T-helper 17 cell (primary cell): ENCODE results near the gene ATP11B. TPM values are rescaled to one million over a fixed set of nuclear protein-coding genes. Genes with fewer than 3 reads are reported as not detected.

Experiments
- ATAC-seq: fragments of 150-1000 bp; cut with Tn5 transposase; 2 replicates; pipeline ENCODE4 v1.10.0; 2021; ENCODE audit warnings: mild to moderate bottlenecking, moderate library complexity
- DNase-seq, 3 donors: peaks; one replicate each; pipeline versions ENCODE4 v3.0.0 to v3.0.0-alpha.2; 2020 to 2021
- H3K9me3 ChIP-seq: one replicate; pipeline ENCODE4 v1.7.0; 2013; ENCODE audit warnings: low read length, mild to moderate bottlenecking; ENCODE audit not compliant: control insufficient read depth, poor library complexity, severe bottlenecking
- H3K27ac Mint-ChIP-seq: one replicate; pipeline ENCODE4 v1.8.0; 2022; ENCODE audit warnings: mild to moderate bottlenecking, moderate library complexity, mixed read lengths
- H3K27me3 Mint-ChIP-seq: one replicate; pipeline ENCODE4 v1.8.0; 2022; ENCODE audit warnings: mixed read lengths
- H3K36me3 Mint-ChIP-seq: one replicate; pipeline ENCODE4 v1.8.0; 2022; ENCODE audit warnings: low read depth, mixed read lengths
- H3K4me1 Mint-ChIP-seq: one replicate; pipeline ENCODE4 v1.8.0; 2022; ENCODE audit warnings: mild to moderate bottlenecking, mixed read lengths
- H3K4me3 Mint-ChIP-seq: one replicate; pipeline ENCODE4 v1.8.0; 2022; ENCODE audit warnings: mild to moderate bottlenecking, moderate library complexity, mixed read lengths
- total RNA-seq, 4 donors: library from RNA in 2 of 4; stranded (reverse) in 2 of 4; gene quantifications; one replicate each; pipeline ENCODE4 v1.2.3 and lab custom pipeline; 2022 to 2026

ATP11B gene
- total RNA-seq, 2 donors from 2014 or later, result 121 to 145 TPM

DNA sequence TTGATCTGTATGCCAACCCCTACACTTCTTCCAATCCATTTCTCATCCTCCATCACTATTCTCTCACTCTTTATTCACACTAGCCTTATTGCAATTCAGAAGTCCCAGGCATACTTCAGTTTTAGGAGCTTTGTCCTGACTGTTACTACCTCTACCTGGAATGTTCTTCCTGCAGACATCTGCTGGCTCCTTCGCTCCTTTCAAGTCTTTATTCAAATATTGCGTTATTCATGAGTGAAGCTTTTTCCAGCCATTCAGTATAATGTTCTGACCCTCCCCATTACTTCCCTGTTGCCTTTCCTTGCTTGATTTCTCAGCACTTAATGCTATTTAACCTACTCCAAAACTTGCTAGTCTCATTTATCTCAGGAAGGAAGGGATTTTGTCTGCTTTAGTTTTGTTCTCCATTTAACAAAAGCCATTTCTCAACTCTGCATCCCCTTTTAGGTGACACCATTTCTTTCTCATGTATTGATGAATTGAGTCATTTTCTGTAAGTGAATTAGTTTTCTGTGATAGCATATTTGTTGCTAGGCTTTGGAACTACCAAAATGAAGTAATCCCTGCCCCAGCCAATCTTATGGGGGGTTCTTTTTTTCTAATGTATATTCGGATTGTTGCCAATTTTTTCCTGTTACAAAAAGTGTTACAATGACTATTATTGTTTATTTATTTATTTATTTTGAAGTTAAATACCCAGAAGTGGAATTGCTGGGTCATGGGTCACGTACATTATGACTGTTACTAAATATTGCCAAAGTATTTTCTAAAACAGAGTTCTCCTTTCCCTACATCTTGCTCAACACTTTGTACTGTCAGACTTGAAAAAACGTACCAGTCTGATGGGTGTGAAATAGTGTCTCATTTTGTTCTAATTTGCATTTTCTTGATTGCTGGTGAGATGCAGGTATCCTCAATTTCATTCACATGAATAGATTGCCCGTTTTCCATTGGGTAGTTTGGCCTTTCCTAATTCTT is 9.4 kb downstream of the ATP11B start:
- ATAC-seq, result no peak
- no peak for DNase-seq
- peak overlapping the region; percentile 81 for H3K4me3 Mint-ChIP-seq
- H3K36me3 Mint-ChIP-seq, result peaks cover 4% of the 10 kb centered on the region
- peak overlapping the region; percentile 21 for H3K27ac Mint-ChIP-seq
- peaks cover 48% of the 10 kb centered on the region for H3K4me1 Mint-ChIP-seq
- H3K9me3 ChIP-seq, result no peaks in the 10 kb centered on the region
- no peaks in the 10 kb centered on the region for H3K27me3 Mint-ChIP-seq

GRCh38 chr3:182803596-182803995 is 10.3 kb downstream of the ATP11B start:
- Mint-ChIP-seq H3K36me3 (peaks cover 4% of the 10 kb centered on the region), H3K27me3 (no peaks in the 10 kb centered on the region), H3K4me3 (no peak overlapping the region), H3K27ac (no peak overlapping the region), H3K4me1 (peaks cover 48% of the 10 kb centered on the region)
- H3K9me3 ChIP-seq, result no peaks in the 10 kb centered on the region
- no peak for ATAC-seq
- DNase-seq, result no peak

DNA sequence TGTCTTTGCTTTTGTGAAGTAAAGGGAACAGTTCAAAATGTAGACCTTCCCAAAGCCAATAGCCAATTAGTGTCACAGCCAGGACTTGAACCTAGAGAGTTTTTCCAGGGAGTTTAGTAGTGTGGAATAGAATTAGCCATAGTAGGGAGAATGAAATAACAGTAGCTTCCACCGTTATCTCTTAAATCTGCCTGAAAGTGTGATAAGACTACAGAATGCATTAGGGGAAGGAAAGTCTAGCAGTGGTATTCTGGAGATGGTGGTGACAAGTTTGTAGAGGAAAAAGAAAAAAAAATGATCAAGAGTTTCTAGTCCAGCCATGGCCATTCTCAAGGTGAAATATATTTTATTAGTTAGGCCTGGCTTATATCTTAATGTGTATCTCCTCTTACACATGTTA is 13.8 kb downstream of the ATP11B start:
- DNase-seq (no peak), ATAC-seq (no peak)
- Mint-ChIP-seq H3K4me3 (peak overlapping the region; percentile 43), H3K27me3 (no peaks in the 10 kb centered on the region), H3K27ac (no peak overlapping the region), H3K4me1 (peaks cover 57% of the 10 kb centered on the region), H3K36me3 (peaks cover 4% of the 10 kb centered on the region)
- H3K9me3 ChIP-seq, result no peaks in the 10 kb centered on the region

- no peaks in the 10 kb centered on the region for H3K9me3 ChIP-seq
- no peaks in the 10 kb centered on the region for H3K27me3 Mint-ChIP-seq
- ATAC-seq (no peak), DNase-seq (no peak)
- no peak overlapping the region for H3K4me3 Mint-ChIP-seq
- no peak overlapping the region for H3K27ac Mint-ChIP-seq
- H3K4me1 Mint-ChIP-seq, result peaks cover 51% of the 10 kb centered on the region
- H3K36me3 Mint-ChIP-seq, result no peaks in the 10 kb centered on the region
Measured at GRCh38 chr3:182808041-182808770, 14.9 kb downstream of the ATP11B start.

DNA sequence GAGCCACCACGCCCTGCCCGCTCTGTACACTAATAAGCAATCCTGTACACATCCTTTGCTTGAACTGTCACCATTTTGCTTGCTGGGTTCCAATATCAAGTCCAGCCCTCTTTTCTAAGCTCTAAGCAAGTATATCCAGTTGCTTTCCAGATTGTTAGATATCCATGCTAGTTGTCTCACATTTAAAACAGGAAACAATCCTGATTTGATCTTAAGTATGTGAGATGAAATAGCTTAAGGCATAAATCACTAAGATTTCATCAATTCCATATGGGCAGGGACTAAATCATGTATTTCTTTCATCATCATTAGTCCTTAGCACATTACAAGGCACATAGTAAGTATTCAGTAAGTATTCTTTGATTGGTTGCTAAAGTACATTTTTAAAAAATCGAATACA is 16.2 kb downstream of the ATP11B start:
- ATAC-seq, result no peak
- Mint-ChIP-seq H3K36me3 (no peaks in the 10 kb centered on the region), H3K27ac (no peak overlapping the region), H3K4me3 (peak overlapping the region; percentile 65), H3K4me1 (peaks cover 46% of the 10 kb centered on the region), H3K27me3 (no peaks in the 10 kb centered on the region)
- no peak for DNase-seq
- no peaks in the 10 kb centered on the region for H3K9me3 ChIP-seq

DNA sequence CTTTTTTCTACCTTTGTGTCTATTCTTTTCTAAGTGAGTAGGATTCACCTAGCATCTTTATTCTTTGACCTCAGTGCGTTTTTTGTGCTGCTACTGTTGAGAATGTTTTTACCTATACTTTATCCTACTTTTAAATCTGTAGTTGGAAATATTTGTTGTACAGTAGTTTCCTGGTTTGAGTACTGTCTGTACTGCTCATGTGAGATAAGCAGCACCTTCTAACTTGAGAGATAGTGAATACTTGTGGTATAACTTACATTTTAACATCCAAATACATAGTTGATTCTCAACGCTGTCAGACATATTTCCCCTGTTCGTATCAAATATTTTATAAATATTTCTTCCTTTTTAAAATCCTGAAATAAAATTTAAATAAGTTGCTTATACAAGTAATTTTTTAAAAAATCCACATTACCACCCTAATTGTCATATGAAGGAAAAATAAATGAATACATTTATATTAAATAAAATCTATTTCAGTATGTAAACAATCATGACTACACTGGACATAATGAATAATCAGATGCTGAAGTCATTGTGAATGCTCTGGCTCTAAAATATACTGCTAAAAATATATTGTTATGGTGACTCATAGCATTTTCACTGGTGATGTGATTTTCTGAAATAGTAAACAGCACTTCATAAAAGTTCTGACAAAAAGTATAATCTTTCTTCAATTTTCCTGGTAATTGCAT is 17.4 kb downstream of the ATP11B start:
- H3K4me1 Mint-ChIP-seq, result peaks cover 39% of the 10 kb centered on the region
- no peaks in the 10 kb centered on the region for H3K27me3 Mint-ChIP-seq
- ATAC-seq (no peak), DNase-seq (no peak)
- H3K4me3 Mint-ChIP-seq, result peak overlapping the region; percentile 39
- H3K9me3 ChIP-seq, result no peaks in the 10 kb centered on the region
- no peaks in the 10 kb centered on the region for H3K36me3 Mint-ChIP-seq
- no peak overlapping the region for H3K27ac Mint-ChIP-seq

DNA sequence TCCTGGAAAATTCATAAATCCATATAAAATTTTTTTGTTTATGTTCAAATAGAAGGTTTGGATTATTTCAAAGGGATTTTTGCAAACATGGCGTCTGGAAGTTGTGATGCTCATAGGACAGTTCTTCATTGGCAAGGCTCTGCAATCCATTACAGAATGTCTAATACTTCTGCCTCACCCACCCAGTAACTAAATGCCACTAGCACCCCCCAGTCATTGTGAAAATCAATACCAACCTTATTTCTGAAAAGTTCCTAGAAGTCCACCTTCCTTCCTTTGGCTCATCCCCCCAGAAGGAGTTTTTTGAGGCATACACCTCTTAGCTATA is 17.9 kb downstream of the ATP11B start:
- no peak overlapping the region for H3K4me3 Mint-ChIP-seq
- H3K4me1 Mint-ChIP-seq, result peaks cover 42% of the 10 kb centered on the region
- no peak for ATAC-seq
- H3K36me3 Mint-ChIP-seq, result no peaks in the 10 kb centered on the region
- no peaks in the 10 kb centered on the region for H3K27me3 Mint-ChIP-seq
- DNase-seq, result no peak
- H3K27ac Mint-ChIP-seq, result no peak overlapping the region
- no peaks in the 10 kb centered on the region for H3K9me3 ChIP-seq

DNA sequence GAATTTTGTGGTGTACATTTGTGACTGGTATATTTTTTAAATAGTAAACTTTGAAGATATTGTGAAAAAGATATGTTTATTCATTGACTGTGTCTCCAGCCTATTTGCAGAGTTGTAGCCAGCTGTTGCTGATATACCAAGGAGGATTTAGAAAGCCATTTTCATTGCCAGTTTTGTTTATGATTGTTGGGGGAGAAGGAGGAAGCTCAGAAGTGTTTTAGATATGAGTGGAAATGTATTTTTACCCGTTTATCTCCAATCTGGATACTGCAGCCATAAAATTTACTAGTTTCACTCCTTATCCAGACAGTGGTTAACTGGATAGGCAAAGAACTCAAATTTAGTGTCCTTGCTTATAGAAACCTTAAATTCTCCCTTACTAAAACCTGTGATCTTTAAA is 18.8 kb downstream of the ATP11B start:
- H3K27ac Mint-ChIP-seq, result peak overlapping the region; percentile 82
- no peak overlapping the region for H3K4me3 Mint-ChIP-seq
- DNase-seq (no peak), ATAC-seq (no peak)
- H3K27me3 Mint-ChIP-seq, result no peaks in the 10 kb centered on the region
- H3K36me3 Mint-ChIP-seq, result no peaks in the 10 kb centered on the region
- no peaks in the 10 kb centered on the region for H3K9me3 ChIP-seq
- peaks cover 36% of the 10 kb centered on the region for H3K4me1 Mint-ChIP-seq

- Mint-ChIP-seq H3K4me1 (peaks cover 30% of the 10 kb centered on the region), H3K27me3 (no peaks in the 10 kb centered on the region), H3K27ac (peak overlapping the region; percentile 32), H3K36me3 (no peaks in the 10 kb centered on the region), H3K4me3 (peak overlapping the region; percentile 58)
- no peak for DNase-seq
- H3K9me3 ChIP-seq, result no peaks in the 10 kb centered on the region
- no peak for ATAC-seq
Measured at GRCh38 chr3:182814419-182815062, 21.2 kb downstream of the ATP11B start.

GRCh38 chr3:182816181-182816580 is 22.9 kb downstream of the ATP11B start:
- H3K27me3 Mint-ChIP-seq, result no peaks in the 10 kb centered on the region
- no peaks in the 10 kb centered on the region for H3K9me3 ChIP-seq
- no peak for ATAC-seq
- peak overlapping the region; percentile 49 for H3K4me3 Mint-ChIP-seq
- H3K27ac Mint-ChIP-seq, result peak overlapping the region; percentile 39
- DNase-seq, result no peak
- no peaks in the 10 kb centered on the region for H3K36me3 Mint-ChIP-seq
- peaks cover 24% of the 10 kb centered on the region for H3K4me1 Mint-ChIP-seq

DNA sequence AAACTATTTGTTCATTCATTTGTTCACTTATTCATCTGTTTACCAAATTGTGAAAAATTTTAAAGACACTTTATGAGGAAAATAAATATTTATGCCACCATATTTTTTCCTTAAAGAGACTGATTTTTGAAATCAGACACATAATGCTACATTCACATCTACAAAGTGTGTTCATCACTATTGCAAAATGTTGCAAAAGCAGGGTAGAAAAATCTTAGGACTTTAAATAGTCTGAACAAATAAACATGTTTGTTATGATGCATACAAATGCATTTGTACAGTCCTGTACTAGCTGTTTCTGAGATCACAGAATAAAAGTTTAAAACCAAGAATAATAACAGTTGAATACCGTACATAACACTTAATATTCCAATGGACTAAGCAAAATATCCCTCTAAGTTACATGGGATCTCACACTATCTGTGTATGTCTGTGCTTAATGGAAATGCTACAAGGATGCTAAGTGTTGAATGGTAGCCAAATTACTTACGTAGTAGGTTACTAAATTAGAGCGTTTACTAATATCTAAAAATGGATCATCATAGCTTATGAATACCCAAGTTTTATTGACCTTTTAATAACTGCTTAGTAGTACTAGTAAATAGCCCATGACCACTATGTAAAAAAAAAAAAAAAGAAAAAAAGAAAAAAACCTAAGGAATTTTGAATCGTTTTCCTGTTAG is 25.1 kb downstream of the ATP11B start:
- no peaks in the 10 kb centered on the region for H3K9me3 ChIP-seq
- Mint-ChIP-seq H3K27ac (peak overlapping the region; percentile 81), H3K4me3 (no peak overlapping the region), H3K27me3 (no peaks in the 10 kb centered on the region), H3K36me3 (no peaks in the 10 kb centered on the region), H3K4me1 (peaks cover 15% of the 10 kb centered on the region)
- no peak for ATAC-seq
- no peak for DNase-seq

GRCh38 chr3:182821221-182821981 is 28.1 kb downstream of the ATP11B start:
- Mint-ChIP-seq H3K36me3 (peaks cover 3% of the 10 kb centered on the region), H3K4me3 (peak overlapping the region; percentile 10), H3K27ac (no peak overlapping the region), H3K4me1 (peaks cover 18% of the 10 kb centered on the region), H3K27me3 (no peaks in the 10 kb centered on the region)
- H3K9me3 ChIP-seq, result no peaks in the 10 kb centered on the region
- DNase-seq (no peak), ATAC-seq (no peak)
